ENCODE data around the gene SPEF2.

SPEF2 gene, protein sequence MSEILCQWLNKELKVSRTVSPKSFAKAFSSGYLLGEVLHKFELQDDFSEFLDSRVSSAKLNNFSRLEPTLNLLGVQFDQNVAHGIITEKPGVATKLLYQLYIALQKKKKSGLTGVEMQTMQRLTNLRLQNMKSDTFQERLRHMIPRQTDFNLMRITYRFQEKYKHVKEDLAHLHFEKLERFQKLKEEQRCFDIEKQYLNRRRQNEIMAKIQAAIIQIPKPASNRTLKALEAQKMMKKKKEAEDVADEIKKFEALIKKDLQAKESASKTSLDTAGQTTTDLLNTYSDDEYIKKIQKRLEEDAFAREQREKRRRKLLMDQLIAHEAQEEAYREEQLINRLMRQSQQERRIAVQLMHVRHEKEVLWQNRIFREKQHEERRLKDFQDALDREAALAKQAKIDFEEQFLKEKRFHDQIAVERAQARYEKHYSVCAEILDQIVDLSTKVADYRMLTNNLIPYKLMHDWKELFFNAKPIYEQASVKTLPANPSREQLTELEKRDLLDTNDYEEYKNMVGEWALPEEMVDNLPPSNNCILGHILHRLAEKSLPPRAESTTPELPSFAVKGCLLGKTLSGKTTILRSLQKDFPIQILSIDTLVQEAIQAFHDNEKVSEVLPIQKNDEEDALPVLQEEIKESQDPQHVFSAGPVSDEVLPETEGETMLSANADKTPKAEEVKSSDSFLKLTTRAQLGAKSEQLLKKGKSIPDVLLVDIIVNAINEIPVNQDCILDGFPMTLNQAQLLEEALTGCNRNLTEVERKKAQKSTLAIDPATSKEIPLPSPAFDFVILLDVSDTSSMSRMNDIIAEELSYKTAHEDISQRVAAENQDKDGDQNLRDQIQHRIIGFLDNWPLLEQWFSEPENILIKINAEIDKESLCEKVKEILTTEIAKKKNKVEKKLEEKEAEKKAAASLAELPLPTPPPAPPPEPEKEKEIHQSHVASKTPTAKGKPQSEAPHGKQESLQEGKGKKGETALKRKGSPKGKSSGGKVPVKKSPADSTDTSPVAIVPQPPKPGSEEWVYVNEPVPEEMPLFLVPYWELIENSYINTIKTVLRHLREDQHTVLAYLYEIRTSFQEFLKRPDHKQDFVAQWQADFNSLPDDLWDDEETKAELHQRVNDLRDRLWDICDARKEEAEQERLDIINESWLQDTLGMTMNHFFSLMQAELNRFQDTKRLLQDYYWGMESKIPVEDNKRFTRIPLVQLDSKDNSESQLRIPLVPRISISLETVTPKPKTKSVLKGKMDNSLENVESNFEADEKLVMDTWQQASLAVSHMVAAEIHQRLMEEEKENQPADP (N-terminal part only)

GRCh38 chr5:35617435-35618303 is at the start of gene SPEF2:
Gene SPEF2 (plus strand): TSS chr5:35617863. CDS start chr5:35617998, 135 bp downstream.
- peak; percentile 64 for DNase-seq (ENCODE audit: low read depth, low spot score)

- DNase-seq (ENCODE audit: low read depth, low spot score), result no peak
Observed at GRCh38 chr5:35575578-35575977, 42.1 kb upstream of the SPEF2 start.

DNA sequence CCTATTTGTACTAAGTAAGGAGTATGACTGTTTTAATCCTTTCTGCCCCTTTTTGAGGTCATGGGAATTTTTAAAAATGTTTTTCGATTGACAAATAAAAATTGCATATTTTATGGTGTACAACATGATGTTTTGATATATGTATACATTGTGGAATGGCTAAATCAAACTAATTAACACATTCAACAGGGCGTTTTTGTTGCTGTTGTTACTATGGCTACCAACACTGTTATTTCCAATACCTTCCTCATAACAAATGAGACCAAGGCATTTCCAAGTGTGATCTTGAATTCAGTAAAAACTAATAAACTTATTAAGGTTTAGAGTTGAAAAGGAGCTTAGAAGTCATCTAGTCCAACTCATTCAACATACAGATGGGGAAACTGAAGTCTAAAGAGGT is 30.2 kb upstream of the SPEF2 start:
- DNase-seq (ENCODE audit: low read depth, low spot score), result no peak

DNA sequence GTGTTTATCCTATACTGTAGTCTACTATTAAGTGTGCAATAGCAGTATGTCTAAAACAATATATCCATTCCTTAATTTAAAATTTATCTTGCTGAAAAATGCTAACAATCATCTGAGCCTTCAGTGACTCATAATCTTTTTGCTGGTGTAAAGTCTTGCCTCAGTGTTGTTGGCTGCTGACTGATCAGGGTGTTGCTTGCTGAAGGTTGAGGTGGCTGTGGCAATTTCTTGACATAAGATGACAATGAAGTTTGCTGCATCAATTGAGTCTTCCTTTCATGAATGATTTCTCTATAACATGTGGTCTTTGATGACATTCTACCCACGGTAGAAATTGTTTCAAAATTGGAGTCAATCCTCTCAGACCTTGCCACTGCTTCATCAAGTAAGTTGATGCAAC is 24.3 kb upstream of the SPEF2 start:
- no peak for DNase-seq (ENCODE audit: low read depth, low spot score)

- no peak for DNase-seq (ENCODE audit: low read depth, low spot score)
Observed at GRCh38 chr5:35598707-35599370, 18.8 kb upstream of the SPEF2 start.

- DNase-seq (ENCODE audit: low read depth, low spot score), result no peak
Observed at GRCh38 chr5:35600591-35600990, 17.1 kb upstream of the SPEF2 start.

DNA sequence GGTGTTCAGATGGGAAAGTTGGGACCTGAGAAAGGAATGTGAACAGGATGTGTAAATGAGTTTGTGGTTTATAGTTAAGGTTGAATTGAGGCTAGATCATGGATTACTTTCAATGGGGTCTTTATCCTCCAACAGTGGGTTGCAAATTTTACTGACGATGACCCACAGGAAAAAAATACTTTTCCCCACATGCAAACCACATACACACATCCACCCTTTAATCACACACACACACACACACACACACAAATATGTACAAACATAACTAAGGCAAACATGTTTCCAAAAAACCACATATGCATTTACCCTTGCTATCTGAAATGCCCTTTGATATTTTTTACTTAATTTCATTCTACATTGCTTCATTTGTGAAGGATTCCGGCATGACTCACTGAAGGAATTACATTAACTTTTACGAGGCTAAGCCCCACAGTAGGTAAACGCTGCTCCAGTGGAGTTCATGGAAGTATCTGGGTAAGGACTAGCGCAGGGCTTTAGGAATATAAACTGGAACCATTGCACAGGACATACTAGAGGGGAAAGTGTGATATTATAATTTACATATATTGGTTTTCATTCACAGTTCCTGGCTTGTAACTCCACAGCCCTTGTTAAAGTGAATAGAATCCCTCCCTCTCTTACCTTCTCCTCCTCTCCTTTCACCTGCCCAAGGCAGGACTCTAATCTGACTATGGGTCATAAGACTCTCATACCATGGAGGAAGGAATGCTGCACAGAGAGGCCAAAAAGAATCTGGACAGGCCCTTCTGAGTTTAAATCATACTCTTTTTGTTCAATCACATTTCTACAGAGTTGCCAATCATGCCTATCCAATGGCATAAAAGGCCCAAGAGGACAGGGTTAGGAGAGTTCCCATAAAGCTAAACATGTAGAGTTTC is 8.5 kb upstream of the SPEF2 start:
- DNase-seq (ENCODE audit: low read depth, low spot score), result no peak

- no peak for DNase-seq (ENCODE audit: low read depth, low spot score)
Observed at GRCh38 chr5:35617060-35617434, 616 bp upstream of the SPEF2 start.

DNA sequence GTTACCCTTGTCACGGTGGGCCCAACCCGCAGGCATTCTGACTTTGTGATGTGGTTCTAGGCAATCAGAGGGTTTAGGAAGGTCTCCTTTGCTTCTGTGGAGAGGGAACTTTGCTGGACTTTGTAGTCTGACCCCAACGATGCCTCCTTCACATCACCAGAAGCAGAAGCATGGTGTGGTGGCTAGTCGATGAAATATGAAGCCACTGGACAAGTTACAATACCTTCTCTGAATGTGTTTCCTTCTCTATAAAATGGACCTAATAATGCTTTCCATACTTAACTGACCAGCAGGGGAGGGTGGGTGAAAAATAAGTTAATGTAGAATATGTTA is 607 bp downstream of the SPEF2 start:
- no peak for DNase-seq (ENCODE audit: low read depth, low spot score)

DNA sequence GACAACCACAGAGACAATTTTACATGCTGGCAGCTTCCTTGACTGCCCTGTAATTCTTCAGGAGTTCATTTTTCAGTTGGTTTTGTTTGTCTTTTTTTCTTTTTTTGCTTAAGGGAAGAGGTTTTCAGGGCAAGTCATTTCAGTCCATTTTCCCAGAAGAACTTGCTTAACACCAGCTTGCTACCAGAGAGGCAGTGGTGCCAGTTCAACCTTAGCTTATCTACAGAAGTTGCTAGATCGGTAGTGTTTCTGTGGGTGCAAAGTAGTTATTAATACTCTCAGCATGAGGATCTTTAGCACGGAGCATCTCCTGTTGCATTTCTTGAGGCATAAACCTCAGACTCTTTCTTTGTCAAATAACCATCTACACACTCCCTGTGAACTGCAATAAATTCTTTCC is 1.1 kb downstream of the SPEF2 start:
- no peak for DNase-seq (ENCODE audit: low read depth, low spot score)

GRCh38 chr5:35622974-35623373 is 5.3 kb downstream of the SPEF2 start:
- DNase-seq (ENCODE audit: low read depth, low spot score), result no peak

DNA sequence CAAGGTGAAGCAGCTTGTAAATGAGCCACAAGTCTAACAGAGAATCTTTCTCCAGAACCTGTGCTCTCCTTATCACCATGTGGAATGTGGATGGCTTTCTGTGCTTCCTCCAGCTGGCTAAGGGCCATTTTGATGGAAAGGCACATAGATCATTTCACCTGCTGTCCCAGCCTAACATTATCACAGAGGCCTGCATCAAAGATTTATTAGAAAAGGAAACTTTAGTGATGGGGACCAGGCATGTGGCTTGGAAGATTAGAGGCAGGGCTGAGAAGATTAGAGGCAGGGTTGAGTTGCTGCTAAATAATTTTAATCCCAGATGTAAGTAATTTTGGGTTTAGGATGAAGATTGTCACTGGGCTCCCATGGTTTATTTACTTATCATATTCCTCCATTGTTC is 6.3 kb downstream of the SPEF2 start:
- no peak for DNase-seq (ENCODE audit: low read depth, low spot score)

GRCh38 chr5:35626108-35626507 is 8.4 kb downstream of the SPEF2 start:
- DNase-seq (ENCODE audit: low read depth, low spot score), result no peak

GRCh38 chr5:35626553-35626952 is 8.9 kb downstream of the SPEF2 start:
- no peak for DNase-seq (ENCODE audit: low read depth, low spot score)

DNA sequence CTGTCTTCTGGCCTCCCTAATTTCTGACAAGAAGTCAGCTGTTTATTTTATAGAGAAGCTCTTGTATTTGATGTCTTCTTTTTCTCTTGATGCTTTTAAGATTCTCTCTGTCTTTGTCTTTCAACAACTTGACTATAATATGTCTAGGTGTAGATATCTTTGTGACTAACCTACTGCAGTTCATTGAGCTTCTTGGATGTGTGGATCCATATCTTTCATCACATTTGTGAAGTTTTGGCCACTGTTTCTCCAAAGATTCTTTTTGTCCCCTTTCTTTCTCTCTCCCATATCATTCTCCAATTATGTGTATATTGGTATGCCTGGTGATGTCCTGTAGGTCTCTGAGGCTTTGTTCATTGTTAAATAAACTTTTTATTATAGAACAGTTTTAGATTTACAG is 16.7 kb downstream of the SPEF2 start:
- DNase-seq (ENCODE audit: low read depth, low spot score), result no peak

DNA sequence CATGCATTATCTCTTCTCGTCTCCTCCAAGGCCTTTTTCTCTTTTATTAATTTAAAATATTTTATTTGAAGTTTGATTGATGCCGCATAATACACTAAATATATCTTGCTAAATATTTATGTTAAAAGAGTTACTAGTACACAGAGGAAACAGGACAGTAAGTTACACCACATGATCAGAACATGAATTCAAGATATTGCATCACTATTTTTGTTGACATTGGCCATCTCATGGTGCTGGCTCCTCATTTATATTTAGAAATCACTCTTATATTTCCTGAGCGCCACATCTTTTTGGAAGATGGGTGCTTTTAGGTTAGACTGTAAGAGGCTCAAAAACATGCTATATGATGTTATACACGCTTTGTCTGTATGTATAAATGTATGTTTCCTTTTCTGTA is 23.0 kb downstream of the SPEF2 start:
- no peak for DNase-seq (ENCODE audit: low read depth, low spot score)

- no peak for DNase-seq (ENCODE audit: low read depth, low spot score)
Observed at GRCh38 chr5:35644543-35644942, 26.9 kb downstream of the SPEF2 start.

GRCh38 chr5:35647128-35647527 is 29.5 kb downstream of the SPEF2 start:
- DNase-seq (ENCODE audit: low read depth, low spot score), result no peak

GRCh38 chr5:35647712-35648111 is 30.0 kb downstream of the SPEF2 start:
- DNase-seq (ENCODE audit: low read depth, low spot score), result no peak
